Activated T-helper 1 cell treated with anti-CD3 and anti-CD28 coated beads, Interleukin-12 subunit alpha, Interleukin-12 subunit beta, Interleukin-2, Interleukin-4 antibody, amounts not matched to agents 30 ng/mL and 10 ng/mL and 1 ng/mL, durations not matched to agents 14 hours and 24 hours and 36 hours (primary cell): ENCODE measurements around the gene PBX3. TPM values are rescaled to one million over a fixed set of nuclear protein-coding genes. Genes with fewer than 3 reads are reported as not detected.

Experiments
- DNase-seq: peaks from one replicate; pipeline ENCODE4 v3.0.0; 2021; ENCODE audit warnings: low spot score
- H3K27ac Mint-ChIP-seq: one replicate; pipeline ENCODE4 v1.8.0; 2021; ENCODE audit warnings: mild to moderate bottlenecking, mixed read lengths
- H3K27me3 Mint-ChIP-seq: one replicate; pipeline ENCODE4 v1.8.0; 2022; ENCODE audit warnings: mild to moderate bottlenecking, moderate library complexity, mixed read lengths; ENCODE audit not compliant: insufficient read depth
- H3K36me3 Mint-ChIP-seq: one replicate; pipeline ENCODE4 v1.8.0; 2021; ENCODE audit warnings: low read depth, mixed read lengths
- H3K4me1 Mint-ChIP-seq: one replicate; pipeline ENCODE4 v1.8.0; 2021; ENCODE audit warnings: low read depth, mixed read lengths
- H3K4me3 Mint-ChIP-seq: one replicate; pipeline ENCODE4 v1.8.0; 2021; ENCODE audit warnings: mild to moderate bottlenecking, moderate library complexity, mixed read lengths
- H3K9me3 Mint-ChIP-seq: one replicate; pipeline ENCODE4 v1.8.0; 2021; ENCODE audit warnings: mixed read lengths
- intact Hi-C: fragments of 100-400 bp; cut with micrococcal nuclease; formaldehyde crosslinking; loops from one replicate; pipeline ENCODE4 v1.15.1; 2024
- total RNA-seq: library from RNA; stranded (reverse); gene quantifications from 2 replicates; pipeline ENCODE4 v1.2.3, GENCODE V29; 2022

Gene PBX3
- total RNA-seq, 1 donor from 2014 or later: 24.2 TPM

DNA sequence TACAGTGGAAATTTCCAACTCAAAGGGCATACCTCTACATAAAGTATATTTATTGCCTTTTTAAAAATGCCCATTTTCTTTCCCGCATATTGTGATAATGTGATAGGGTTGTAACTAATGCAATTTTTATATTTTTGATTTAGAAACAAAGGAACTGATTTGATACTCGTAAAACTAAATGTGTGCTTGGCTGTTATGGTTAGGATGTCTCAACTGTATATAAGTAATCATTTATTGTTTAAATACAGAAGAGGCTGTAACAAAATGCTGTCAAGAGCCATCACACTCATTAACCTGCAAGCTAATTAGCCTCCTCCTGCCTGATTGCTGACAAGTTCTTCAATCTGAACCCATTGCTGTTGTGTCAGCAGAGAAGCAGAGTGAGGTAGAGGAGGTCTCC, 149.2 kb downstream of the PBX3 start:
- DNase-seq: no peak
- intact Hi-C loops: no loop called here
- Mint-ChIP-seq H3K27ac (no peak overlapping the region), H3K4me1 (no peaks in the 10 kb centered on the region), H3K4me3 (no peak overlapping the region), H3K9me3 (no peaks in the 10 kb centered on the region), H3K36me3 (no peaks in the 10 kb centered on the region), H3K27me3 (peaks cover 17% of the 10 kb centered on the region)

DNA sequence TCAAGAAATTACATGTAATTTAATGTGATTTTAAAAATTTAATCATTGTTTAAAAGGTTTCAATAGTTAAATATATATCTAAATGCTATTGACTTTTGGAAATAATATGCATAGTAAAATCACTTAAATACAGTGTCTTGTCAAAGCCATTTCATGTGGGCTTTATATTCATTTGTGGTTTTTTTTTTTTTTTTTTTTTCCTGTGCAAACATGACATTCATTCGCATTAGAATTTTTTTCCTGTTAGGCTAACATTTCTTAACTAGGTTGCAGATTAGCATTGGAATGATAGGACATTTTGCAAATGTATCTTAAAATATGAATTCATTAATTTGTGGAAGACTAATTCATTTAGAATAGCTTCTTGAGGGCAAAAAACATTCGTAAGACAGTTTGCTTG, 149.8 kb downstream of the PBX3 start:
- no peak overlapping the region for H3K4me3 Mint-ChIP-seq
- no peaks in the 10 kb centered on the region for H3K9me3 Mint-ChIP-seq
- DNase-seq: no peak
- intact Hi-C loops: no loop called here
- no peaks in the 10 kb centered on the region for H3K4me1 Mint-ChIP-seq
- H3K27ac Mint-ChIP-seq: no peak overlapping the region
- H3K36me3 Mint-ChIP-seq: no peaks in the 10 kb centered on the region
- H3K27me3 Mint-ChIP-seq: peaks cover 17% of the 10 kb centered on the region

DNA sequence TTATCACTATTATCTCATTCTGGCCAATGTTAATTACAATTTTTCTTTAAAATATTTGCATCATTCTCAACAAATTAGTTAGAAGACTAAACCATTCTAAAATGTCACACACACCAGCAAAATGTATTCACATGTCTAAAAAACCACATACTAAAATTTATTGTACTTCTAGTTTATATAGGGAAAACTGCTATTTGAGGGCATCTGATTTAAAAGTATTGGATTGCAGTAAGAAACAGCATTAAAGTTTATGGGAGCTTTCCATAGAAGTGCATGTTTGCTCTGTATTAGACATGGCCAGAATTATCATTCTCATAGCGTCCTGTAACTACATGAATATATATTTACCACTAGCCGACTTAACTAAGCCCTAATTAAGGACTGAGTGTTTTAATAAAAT, 150.3 kb downstream of the PBX3 start:
- no peaks in the 10 kb centered on the region for H3K9me3 Mint-ChIP-seq
- H3K4me1 Mint-ChIP-seq: no peaks in the 10 kb centered on the region
- no peaks in the 10 kb centered on the region for H3K36me3 Mint-ChIP-seq
- H3K27me3 Mint-ChIP-seq: peaks cover 17% of the 10 kb centered on the region
- no peak overlapping the region for H3K27ac Mint-ChIP-seq
- intact Hi-C loops: no loop called here
- DNase-seq: no peak
- H3K4me3 Mint-ChIP-seq: no peak overlapping the region

DNA sequence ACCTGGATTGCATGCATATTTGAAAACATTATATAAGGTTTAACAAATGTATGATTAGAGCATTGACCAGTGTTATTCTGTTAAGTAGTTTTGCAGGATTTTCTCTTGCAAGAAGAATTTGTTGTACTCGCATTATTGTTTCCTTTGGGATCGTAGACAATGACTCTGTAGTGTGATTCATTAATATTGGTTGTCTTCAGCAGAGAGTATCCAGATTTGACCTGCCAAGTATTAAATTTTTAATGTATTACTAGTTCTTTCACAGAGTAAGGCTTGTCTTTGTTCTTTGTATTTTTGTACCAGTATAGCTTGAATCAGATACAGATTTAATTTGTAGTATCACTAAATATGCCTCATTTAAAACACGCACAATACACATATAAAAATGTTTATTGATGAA, 155.0 kb downstream of the PBX3 start:
- Mint-ChIP-seq H3K4me3 (no peak overlapping the region), H3K36me3 (no peaks in the 10 kb centered on the region), H3K27ac (no peak overlapping the region), H3K9me3 (no peaks in the 10 kb centered on the region), H3K27me3 (no peaks in the 10 kb centered on the region), H3K4me1 (no peaks in the 10 kb centered on the region)
- no peak for DNase-seq
- intact Hi-C loops: no loop called here

DNA sequence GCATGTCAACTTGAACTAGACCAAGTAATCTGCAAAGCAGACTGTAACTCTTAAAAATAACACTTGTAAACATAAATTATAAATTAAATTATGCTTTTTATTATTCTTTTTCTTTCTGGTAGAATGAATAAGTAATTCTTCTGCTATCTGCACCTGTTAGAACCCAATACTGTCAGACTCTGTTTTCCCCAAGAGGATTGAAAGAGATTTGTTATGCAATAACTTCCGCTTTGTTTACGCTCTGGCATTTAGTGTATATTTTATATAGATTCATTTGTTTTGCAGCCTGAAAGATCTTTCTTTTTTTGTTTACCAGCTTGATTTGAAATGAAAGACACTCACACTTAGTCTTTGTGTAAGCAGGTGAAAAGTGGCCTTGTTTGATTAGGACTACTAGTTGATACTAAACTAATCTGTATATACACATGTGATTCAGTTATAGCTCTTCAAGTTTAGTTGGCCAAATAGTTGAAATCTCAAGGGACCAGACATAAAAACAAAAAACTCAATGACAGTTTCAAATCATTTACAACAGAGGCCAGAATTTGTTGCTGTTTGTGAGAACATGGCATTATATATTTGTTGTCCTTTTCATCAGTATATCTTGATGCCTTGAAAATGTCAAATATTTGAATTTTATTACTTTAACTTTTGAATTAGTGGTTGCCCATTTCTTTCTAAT, 155.8 kb downstream of the PBX3 start:
- intact Hi-C loops: no loop called here
- H3K27ac Mint-ChIP-seq: no peak overlapping the region
- no peak overlapping the region for H3K4me3 Mint-ChIP-seq
- no peak for DNase-seq
- H3K9me3 Mint-ChIP-seq: no peaks in the 10 kb centered on the region
- no peaks in the 10 kb centered on the region for H3K4me1 Mint-ChIP-seq
- H3K27me3 Mint-ChIP-seq: no peaks in the 10 kb centered on the region
- no peaks in the 10 kb centered on the region for H3K36me3 Mint-ChIP-seq

DNA sequence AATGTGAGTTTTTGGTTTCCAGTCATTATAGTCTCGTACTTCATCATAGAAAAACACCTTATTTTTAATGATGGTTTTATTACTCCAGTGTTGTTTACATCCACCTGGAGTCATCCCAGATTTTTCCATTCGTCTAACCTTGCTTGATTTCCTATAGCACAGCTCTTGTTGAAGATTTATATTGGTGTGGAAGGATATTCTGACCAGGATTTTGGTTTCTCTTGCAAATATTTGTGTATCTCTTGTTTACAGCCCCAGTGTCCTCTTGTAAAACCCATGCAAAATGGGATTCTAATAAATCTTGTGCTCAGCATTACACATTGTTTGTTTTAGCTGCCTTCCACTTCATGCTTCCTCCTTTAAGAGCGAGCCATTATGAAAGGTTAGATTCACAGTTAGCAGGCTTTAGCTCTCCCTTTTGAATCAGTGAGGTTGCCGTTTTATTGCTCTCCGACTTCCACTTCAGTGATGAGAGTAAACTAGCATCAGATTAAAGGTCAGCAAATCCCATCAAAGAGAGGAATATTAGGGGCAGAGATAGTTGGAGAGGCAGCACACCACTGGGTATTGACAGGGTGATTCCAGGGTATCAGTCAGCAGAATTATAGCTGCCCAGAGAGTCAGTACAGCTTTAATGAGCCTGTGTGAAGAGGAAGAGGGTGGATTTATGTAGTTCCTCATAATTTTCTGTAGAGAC, 157.1 kb downstream of the PBX3 start:
- intact Hi-C loops: no loop called here
- H3K27ac Mint-ChIP-seq: no peak overlapping the region
- H3K9me3 Mint-ChIP-seq: no peaks in the 10 kb centered on the region
- no peak overlapping the region for H3K4me3 Mint-ChIP-seq
- no peaks in the 10 kb centered on the region for H3K27me3 Mint-ChIP-seq
- no peaks in the 10 kb centered on the region for H3K4me1 Mint-ChIP-seq
- no peak for DNase-seq
- no peaks in the 10 kb centered on the region for H3K36me3 Mint-ChIP-seq

DNA sequence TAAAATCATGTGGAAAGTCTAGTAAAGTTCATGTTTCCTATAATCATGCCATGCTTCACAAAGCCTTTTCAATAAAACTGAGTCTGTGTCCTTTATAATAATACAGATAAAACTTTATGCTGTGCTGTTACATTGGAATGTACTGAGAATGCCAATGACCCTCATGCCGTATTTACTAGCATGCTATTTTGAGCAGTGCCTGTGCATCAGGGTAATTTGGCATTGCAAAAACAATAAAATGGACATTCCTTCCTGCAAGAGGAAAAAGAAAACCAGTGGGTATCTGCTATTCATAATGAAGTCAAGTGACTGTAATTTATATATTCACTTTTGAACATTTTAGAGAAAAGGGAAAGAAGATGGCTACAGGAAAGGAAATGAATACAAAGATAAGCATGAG, 159.0 kb downstream of the PBX3 start:
- H3K27ac Mint-ChIP-seq: no peak overlapping the region
- H3K4me1 Mint-ChIP-seq: no peaks in the 10 kb centered on the region
- DNase-seq: no peak
- no peaks in the 10 kb centered on the region for H3K9me3 Mint-ChIP-seq
- intact Hi-C loops: no loop called here
- H3K36me3 Mint-ChIP-seq: no peaks in the 10 kb centered on the region
- H3K27me3 Mint-ChIP-seq: no peaks in the 10 kb centered on the region
- no peak overlapping the region for H3K4me3 Mint-ChIP-seq

DNA sequence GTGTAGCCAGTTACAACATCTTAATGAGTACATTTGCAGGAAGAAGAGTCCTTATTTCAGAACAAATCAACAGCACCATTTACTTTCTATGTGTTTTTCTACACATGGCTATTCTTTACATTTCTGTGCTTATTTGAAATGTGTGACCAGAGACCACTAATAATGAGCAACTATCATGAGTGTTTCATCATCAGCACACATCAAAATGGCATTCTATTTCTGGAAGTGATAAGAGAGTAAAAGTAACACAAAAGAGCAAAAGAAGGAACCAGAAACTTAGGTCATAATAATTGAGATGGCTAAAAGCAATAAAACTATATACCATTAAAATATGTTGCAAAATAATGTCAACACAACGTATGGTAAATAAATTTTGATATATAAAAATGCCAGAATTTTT, 159.7 kb downstream of the PBX3 start:
- intact Hi-C loops: no loop called here

DNA sequence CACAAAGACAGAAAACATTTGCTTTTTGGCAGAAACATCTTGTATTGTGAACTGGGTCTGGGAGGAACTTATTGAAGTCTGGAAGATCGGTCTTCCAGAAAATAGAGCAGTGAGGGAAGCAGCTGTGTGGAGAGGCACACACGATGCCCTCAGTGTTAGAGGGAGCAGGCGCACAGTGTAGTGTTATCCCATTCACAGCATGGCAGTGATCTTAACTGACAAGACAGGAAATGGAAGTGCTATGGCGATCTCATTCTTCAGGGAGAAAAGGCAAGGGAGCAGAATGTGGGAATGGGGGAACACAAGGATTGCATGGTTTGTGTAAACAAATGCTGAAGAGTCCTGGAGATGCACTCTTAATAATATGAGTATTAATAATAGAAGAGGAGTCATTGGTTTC, 161.0 kb downstream of the PBX3 start:
- no peak for DNase-seq
- H3K9me3 Mint-ChIP-seq: no peaks in the 10 kb centered on the region
- intact Hi-C loops: no loop called here
- H3K4me1 Mint-ChIP-seq: no peaks in the 10 kb centered on the region
- no peak overlapping the region for H3K27ac Mint-ChIP-seq
- H3K4me3 Mint-ChIP-seq: no peak overlapping the region
- no peaks in the 10 kb centered on the region for H3K36me3 Mint-ChIP-seq
- H3K27me3 Mint-ChIP-seq: no peaks in the 10 kb centered on the region

More for the DNA sequence above, 159.7 kb downstream of the PBX3 start:
- DNase-seq: no peak
- Mint-ChIP-seq H3K36me3 (no peaks in the 10 kb centered on the region), H3K9me3 (no peaks in the 10 kb centered on the region), H3K27me3 (no peaks in the 10 kb centered on the region), H3K27ac (no peak overlapping the region), H3K4me3 (no peak overlapping the region), H3K4me1 (no peaks in the 10 kb centered on the region)

DNA sequence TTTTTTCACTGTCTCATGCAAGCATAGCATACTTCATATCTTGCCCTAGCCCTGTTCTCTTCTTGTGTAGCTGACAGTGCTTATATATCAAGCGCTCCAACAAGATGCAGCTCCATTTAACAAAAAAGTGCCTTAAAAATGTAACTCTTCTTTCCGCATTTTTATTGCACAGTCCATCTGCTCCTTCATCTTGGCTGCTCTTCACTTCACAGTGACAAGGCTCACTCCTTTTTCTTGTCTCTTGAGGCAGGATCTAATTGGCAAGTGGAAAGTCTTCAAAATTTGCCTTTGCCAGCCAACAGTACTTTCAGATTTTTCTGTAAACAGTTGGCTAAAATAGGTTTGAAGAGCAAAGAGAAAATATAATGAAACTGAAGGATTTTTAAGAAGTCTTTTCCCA, 161.8 kb downstream of the PBX3 start:
- H3K9me3 Mint-ChIP-seq: no peaks in the 10 kb centered on the region
- no peaks in the 10 kb centered on the region for H3K36me3 Mint-ChIP-seq
- H3K27me3 Mint-ChIP-seq: no peaks in the 10 kb centered on the region
- H3K4me3 Mint-ChIP-seq: no peak overlapping the region
- H3K27ac Mint-ChIP-seq: no peak overlapping the region
- intact Hi-C loops: no loop called here
- H3K4me1 Mint-ChIP-seq: no peaks in the 10 kb centered on the region
- DNase-seq: no peak

DNA sequence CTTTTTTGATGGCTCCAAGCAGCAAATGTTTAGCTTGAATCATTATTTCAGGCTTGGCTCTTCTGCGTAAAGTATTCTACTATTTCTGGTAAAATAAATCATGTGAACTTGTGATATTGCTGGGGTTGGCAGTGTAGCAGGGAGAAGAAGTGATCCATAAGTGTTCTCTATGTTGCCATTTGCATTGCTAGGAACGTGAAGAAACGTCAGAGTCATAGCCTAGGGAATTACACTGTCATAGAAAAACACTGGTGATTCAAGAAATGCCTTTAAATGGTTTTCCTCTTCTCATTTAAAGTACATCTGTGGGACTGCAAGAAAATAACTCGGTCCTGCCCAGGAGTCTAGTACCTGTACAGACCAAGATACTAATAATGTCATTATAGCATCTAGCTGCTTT, 162.3 kb downstream of the PBX3 start:
- intact Hi-C loops: no loop called here
- Mint-ChIP-seq H3K4me3 (no peak overlapping the region), H3K36me3 (no peaks in the 10 kb centered on the region), H3K27ac (no peak overlapping the region), H3K4me1 (no peaks in the 10 kb centered on the region), H3K27me3 (no peaks in the 10 kb centered on the region), H3K9me3 (no peaks in the 10 kb centered on the region)
- DNase-seq: no peak

DNA sequence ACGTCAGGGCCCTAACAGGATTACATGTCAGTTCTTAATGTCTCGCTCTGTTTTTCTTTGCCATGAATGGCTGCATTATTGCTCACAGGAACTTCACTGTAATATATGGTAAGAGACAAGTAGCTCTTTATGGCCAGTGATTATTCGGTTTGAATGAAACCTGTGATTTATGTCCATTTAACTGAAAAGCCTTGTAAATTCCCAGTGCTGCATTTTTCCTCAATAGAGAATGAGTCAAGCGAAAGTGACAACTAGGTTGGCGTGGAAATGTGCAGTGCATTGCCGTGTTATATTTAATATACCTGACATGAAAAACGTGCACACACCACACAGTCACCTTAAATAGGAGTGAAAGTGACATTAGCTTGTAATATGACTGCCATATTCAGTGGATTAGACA, 163.1 kb downstream of the PBX3 start:
- Mint-ChIP-seq H3K9me3 (no peaks in the 10 kb centered on the region), H3K36me3 (no peaks in the 10 kb centered on the region), H3K4me3 (no peak overlapping the region), H3K4me1 (no peaks in the 10 kb centered on the region), H3K27me3 (no peaks in the 10 kb centered on the region), H3K27ac (no peak overlapping the region)
- intact Hi-C loops: no loop called here
- DNase-seq: no peak

DNA sequence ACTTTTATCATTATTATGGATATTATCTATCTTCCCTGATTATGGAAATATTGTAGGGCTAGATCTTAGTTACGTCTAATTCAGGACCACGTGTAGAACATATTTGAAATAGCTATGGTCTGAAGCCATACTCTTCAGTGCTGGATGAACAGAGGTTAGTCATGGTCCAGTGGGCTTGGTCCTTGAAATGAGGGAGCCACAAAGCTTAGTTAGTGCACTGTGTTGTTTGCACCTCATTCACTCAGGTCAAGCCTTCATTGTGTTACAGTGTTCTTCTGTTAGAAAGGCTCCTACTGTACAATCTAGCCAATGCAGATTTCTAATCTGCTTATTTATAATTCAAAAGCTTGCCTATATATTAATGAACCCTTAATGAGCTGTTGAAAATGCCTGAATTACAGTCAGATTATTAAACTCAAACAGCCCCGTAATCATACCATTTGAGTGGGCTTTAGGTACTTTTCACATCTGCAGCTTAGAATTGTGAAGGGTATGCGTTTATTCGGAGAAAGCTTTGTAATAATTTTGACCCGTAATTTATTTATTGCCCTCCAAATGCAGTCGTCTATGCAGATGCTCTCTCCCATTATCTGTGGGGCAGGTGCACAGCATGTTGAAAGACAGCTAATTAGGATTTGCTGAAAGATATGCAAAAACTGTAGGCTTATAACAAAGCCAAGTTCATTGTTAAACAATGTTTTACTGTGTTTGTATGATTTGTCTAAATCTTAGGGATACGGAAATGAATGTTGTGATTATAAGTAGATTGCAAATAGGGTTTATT, 164.9 kb downstream of the PBX3 start:
- Mint-ChIP-seq H3K27me3 (no peaks in the 10 kb centered on the region), H3K4me1 (no peaks in the 10 kb centered on the region), H3K4me3 (no peak overlapping the region), H3K36me3 (no peaks in the 10 kb centered on the region), H3K27ac (no peak overlapping the region), H3K9me3 (no peaks in the 10 kb centered on the region)
- no peak for DNase-seq
- intact Hi-C loops: no loop called here
